GM21360 (cell line): ENCODE data around the gene UQCC5.
"Not testable (repeated sequence)": the region's sequence is repeated elsewhere in the genome, so short reads cannot be mapped to it uniquely, and the experiment has no call there.

Experiments used
- ATAC-seq: cut with Tn5 transposase; IDR thresholded peaks from one replicate; pipeline ENCODE4 v1.9.1; 2021; ENCODE audit warnings: mild to moderate bottlenecking, moderate library complexity; ENCODE audit not compliant: unreplicated experiment

Gene UQCC5

GRCh38 chr3:52521881-52522650 is 14.3 kb upstream of the UQCC5 start:
- ATAC-seq = no peak

- no peak for ATAC-seq
Observed at GRCh38 chr3:52522651-52523251, 13.7 kb upstream of the UQCC5 start.

- no peak for ATAC-seq
Observed at GRCh38 chr3:52523386-52524257, 12.8 kb upstream of the UQCC5 start.

DNA sequence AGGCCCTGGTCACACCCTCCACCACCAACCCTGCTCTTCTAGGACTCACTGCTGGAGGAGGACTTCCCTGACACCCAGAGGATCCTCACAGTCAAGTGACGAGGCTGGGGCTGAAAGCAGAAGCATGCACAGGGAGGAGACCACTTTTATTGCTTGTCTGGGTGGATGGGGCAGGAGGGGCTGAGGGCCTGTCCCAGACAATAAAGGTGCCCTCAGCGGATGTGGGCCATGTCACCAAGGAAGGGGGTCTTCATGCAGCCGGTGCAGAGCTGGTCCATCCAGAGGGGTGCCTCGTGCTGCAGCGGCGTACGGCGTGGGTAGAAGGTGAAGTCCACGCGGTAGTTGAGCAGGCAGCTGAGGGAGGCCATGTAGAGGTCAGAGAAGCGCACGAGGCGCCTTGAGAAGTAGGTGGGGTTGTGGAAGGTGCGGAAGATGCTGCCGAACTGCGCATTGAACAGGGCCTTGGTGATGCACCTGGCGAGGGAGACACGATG is 12.1 kb upstream of the UQCC5 start:
- ATAC-seq = no peak

- no peak for ATAC-seq
Observed at GRCh38 chr3:52524752-52525679, 11.4 kb upstream of the UQCC5 start.

- ATAC-seq = no peak
Observed at GRCh38 chr3:52525680-52526561, 10.5 kb upstream of the UQCC5 start.

DNA sequence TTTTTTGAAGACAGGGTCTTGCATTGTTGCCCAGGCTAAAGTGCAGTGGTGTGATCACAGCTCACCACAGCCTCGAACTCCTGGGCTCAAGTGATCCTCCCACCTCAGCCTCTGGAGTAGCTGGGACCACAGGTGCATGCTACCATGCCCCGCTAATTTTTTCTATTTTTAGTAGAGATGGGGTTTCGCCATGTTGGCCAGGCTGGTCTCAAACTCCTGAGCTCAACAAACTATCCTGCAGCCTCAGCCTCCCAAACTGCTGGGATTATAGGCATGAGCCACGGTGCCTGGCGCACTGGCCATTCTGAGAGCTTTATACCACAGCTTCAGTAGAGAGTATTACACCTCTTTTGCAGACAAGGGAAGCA is 9.8 kb upstream of the UQCC5 start:
- ATAC-seq = not testable (repeated sequence)

DNA sequence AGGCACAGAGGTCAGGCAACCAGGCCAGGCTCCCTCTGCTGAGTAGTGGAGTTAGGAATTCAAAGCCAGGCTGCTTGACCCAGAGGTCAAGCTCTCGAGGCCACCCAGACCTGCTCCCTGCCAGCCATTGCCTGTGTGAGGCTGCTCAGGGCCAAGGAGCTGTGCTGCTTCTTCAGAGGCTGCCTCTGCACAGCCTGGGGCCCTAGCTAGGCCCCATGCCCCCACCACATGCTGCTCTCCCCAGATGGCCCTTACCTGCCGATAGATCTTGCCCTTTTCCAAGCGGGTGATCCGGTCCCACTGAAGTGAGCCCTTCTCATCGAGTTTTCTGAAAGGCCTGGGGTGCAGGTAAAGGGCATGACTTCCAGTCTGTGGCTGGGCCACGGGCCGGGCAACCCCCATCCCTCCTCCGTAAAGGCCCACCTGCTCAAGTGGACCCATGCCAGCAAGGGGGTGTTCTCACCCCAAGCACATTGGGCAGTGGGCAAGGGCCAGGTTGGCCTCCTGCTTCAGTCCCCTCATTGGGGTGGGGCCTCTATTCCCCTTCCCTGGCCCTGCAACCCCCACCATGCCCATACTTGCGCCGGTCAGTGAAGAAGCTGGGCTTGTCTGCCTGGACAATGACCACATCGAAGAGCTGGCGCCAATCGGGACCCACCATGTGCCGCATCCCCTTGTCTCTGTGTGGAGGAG is 9.2 kb upstream of the UQCC5 start:
- no peak for ATAC-seq

DNA sequence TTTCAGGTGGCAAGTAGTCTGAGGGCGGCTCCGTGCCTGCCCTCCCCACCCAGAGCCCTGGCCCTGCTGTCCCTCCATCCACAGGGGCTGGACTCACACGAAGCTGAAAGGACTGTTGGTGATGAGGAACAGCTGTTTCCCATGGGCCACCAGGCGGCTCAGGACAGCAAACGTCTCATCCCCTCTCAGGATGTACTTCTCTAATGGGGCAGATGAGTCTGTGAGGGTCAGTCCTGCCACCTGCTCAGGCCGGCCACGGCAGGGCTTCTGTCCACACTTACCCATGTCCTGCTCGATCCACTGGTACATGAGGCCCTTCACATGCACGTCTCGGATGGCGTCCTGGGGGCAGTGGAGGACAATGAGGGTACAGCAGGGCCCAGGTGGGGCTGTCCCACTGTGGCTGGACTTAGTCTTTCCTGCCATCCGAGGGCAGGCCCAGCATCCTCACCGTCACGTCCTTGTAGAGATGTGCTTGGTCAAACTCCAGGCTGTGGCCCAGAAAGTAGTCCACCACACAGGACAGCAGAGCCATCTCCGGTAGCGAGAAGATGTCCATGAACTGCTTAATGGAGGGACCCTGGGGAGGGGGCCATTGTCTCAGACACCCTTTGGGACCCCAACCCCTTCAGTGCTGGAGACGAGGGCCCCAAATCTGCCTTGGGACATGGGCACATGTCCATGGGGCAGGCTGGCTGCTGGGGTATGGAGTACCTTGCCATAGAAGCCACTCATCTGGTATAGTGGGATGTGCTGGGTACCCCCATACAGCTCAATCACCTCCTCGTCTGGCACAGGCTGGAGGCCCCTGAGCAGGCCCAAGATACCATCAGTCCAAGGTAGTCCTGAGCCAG is 8.4 kb upstream of the UQCC5 start:
- ATAC-seq = no peak

GRCh38 chr3:52528586-52529375 is 7.6 kb upstream of the UQCC5 start:
- no peak for ATAC-seq

DNA sequence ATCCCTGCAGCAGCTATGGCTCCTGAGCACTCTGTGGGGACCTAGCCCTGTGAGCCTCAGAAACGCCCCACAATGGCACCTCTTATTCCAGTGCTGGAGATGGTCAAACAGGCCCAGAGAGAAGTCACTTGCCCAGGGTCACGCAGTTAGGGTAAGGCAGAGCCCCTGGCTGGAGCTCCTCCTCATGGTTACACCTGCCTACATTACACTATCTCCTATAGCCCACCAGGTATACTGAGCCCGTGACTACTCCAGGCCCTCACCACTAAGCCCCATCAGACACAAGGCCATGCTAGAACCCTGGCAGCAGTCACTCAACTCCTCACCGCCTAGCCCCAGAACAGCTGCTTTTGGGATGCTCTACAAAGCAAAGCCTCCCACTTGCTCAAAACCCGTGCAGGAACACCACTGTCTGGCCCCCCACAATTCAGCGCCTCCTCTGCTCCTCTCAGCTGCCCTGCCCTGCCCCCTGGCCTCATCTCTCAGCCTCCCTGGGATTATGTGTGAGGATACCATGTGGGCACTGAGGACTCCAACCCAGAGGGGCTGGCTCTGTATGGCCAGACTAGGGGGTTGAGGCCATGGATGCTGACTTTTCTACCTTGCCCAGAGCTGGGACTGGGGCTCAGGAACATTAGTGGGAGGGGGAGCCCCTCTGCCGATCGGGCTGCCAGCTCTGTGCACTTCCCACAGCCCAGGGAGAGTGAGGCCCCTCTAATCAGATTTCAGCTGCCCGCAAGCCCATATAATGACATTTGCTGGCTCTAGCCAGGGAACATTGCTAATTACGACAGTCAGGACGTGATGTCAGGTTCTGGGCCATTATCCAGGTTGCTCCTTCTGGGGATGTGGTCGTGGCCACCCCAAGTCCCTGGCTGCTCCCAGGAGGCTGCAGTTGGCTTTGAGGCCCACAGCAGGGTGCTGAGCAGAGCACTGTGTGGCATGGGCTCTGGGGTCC is 6.8 kb upstream of the UQCC5 start:
- no peak for ATAC-seq

DNA sequence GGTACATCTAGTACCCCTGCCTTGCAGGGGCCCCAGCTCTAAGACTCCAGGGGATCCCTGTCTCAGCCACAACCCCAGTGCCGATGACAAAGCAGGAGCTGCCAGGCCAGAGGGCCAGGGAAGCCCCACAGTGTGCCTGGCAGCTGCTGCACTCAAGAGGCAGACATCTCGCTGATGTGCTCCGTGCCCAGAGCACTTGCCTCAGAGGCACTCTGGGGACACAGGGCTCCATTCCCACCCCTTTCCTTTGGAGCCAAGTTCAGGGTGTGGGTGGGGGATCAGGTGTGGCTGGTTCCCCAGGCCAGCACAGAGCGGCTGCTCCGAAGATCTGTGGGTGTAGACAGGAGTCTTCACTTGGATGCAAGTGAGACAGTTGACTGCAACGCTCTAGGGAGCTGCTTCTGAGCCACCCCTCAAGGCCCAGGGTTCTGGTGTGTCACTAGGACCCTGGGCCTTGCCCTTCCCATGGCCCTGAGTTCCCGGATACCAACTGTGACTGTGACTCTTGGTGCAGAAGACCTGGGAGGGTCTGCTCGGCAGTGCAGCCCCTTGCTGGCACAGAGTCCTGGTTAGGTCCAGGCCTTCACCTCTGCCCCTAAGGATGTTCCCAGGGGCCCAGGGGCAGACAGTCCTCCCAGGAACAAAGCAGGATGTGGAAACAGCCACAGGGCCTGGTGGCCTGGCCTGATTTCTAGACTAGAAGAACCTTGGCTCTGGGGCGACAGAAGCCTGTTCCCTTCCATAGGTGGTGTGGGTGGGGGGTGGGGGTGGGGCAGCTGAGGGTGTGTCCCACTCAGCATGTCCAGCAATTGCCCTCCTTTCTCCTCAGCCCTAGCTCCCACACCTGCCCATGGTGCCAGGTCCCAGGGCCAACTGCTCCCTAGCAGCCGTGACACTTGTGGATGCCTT is 5.2 kb upstream of the UQCC5 start:
- ATAC-seq = no peak

DNA sequence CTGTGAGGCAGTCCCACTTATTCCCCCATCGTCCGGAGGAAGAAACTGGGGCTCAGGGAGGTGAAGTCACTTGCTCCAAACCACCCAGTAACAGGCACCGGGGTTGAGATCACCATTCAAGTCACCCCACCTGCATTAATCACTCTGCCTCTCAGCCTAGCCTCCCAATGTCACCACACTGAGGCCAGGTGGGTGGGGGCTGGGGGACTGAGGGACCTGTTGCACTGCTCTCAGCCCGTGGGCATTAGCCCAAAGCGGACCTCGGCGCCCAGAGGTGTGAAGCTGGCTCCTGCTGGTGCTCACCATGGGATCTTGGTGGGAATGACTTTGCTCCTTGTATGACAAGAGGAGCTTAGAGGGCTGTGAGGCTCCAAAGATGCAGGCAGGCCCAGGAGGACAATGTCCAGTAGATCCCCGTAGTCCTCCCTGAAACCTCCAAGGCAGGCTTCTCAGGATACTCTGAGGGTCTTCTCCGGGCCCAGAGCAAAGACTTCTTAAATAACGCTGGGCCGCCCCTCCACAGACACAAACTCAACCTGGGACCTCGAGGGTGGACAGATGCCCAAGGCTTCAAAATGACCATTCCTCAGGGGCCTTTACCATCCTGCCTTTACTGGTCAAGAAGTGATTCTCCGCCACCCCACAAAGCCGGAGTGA is 4.4 kb upstream of the UQCC5 start:
- ATAC-seq = no peak

- ATAC-seq = no peak
Observed at GRCh38 chr3:52532517-52532837, 3.9 kb upstream of the UQCC5 start.
